GM21423 (cell line): Measurements from ENCODE around the gene ESRRA.
A peak's percentile ranks its signal among the peaks of the same experiment; 100 is the strongest.

Source experiments
- ATAC-seq: cut with Tn5 transposase; IDR thresholded peaks from one replicate; pipeline ENCODE4 v1.9.1; 2021; ENCODE audit warnings: mild to moderate bottlenecking, moderate library complexity; ENCODE audit not compliant: unreplicated experiment

The ESRRA gene

GRCh38 chr11:64291262-64291751 is 14.0 kb upstream of the ESRRA start, which contains the start of gene KCNK4:
TSS of gene KCNK4 (plus strand) at chr11:64291302. CDS start at chr11:64293019, 1,717 bp downstream.
- ATAC-seq: no peak

DNA sequence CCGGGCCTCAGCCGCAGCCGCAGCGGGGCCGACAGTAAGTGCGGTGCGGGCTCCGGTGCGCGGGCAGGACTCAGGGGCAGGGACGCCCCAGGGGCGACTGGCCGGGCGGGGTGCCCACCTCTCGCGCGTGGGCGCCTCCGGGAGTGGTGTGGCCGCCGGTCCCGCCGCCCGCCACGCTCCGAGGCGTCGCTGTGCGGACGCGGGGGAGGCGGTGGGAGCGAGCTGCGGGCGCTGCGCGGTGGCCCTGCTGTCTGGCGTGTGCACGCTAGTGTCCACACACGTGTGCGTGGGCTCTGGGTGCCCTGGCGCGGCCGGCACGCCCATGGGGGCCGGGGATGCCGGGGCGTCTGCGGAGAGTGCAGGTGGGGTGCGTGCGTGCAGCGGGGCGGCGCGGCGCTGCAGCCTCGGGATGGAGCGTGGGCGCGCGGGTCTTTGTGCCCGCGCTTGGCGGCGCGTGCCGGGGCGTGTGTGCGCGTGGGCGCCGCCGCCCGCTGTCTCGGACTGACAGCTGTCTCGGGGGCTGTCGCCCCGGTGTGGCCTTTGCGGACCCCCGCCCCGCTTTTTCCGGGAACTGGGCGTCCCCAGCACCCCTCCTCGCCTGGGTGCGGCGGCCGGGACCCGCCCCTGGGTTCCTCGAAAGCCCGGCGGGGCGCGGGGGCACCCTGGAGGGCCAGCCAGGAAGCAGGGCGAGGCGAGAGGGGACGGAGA is 13.4 kb upstream of the ESRRA start:
- no peak for ATAC-seq

GRCh38 chr11:64292460-64293254 is 12.7 kb upstream of the ESRRA start:
- no peak for ATAC-seq

- ATAC-seq: no peak
Observed at GRCh38 chr11:64294774-64295173, 10.6 kb upstream of the ESRRA start.

GRCh38 chr11:64295760-64296159 is 9.6 kb upstream of the ESRRA start:
- ATAC-seq: no peak

DNA sequence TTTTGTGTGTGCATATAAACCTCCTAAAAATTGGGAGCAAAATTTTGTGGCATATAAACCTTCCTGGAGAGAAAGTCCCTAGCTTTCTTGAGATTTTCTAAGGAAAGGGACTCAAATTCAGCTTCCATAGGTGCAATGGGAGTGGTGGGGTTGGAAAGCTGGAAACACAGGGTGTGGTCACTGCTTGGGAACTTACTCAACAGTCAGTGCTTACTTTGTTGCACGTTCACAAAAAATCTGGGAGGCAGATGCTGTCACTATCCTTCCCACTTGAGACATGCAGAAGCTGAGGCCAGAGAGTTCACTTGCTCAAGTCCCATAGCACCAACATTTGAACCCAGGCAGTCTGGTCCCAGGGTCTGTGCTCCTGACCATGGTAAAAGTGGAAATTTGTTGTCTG is 9.1 kb upstream of the ESRRA start:
- ATAC-seq: no peak

DNA sequence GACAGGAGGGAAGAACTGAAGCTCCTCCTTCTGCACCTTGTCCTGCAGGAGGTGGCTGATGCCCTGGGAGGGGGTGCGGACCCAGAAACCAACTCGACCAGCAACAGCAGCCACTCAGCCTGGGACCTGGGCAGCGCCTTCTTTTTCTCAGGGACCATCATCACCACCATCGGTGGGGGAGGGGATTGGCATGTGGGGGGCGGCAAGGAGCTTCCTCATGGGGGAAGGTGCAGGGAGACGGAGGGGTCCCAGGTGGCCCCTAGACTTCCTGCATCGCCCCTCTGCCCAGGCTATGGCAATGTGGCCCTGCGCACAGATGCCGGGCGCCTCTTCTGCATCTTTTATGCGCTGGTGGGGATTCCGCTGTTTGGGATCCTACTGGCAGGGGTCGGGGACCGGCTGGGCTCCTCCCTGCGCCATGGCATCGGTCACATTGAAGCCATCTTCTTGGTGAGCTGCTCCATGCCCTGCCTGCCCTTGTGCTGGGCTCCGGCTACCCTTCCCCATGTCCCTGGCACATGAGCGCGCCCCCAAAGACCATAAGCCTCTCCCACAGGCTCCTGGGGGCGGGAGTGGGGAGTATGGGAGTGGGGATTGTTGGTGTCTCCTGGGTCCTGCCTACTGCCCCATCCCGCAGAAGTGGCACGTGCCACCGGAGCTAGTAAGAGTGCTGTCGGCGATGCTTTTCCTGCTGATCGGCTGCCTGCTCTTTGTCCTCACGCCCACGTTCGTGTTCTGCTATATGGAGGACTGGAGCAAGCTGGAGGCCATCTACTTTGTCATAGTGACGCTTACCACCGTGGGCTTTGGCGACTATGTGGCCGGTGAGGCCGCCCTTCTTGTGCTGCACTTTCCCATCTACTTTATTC is 8.3 kb upstream of the ESRRA start:
- ATAC-seq: no peak

- ATAC-seq: no peak
Observed at GRCh38 chr11:64297699-64298358, 7.5 kb upstream of the ESRRA start.

GRCh38 chr11:64298966-64299846 is 6.1 kb upstream of the ESRRA start:
- no peak for ATAC-seq

DNA sequence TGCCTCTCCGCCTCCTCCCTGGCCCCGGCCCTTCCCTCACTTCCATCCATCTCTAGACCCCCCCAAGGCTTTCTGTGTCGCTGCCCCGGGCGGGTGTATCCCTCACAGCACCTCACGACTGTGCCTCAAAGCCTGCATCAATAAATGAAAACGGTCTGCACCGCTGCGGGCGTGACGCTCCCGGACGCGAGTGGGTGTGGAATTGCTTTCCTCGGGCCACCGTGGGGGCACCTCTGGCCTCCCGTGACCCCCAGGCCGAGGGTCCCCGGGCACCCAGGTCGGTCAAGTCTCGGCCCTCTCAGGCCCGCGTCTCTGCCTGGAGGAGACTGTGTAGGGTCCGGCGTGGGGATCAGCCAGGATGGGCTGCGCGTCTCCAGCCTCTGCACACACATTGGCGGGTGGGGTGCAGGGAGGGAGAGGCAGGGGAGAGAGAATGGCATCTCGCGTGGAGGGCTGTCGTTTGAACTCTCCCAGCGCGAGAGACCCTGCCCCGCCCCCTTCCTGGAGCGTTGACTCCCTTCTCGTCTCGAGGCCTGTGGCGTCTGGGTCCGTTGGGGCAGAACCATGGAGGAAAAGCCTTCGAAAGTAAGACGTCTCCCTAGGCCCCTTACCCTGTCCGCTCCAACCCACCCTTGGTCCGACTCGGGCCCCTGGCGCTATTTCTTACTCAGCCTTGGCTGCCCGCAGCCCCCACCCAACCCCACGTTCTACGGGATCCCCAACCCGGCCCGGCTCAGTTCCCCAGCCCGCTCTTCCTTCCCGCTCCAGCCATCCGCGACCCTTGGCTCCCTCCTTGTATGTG is 5.3 kb upstream of the ESRRA start, which contains the start of gene CATSPERZ:
Gene CATSPERZ, plus strand, starts transcription at position 512 of the 802 bp plus-strand sequence. Its CDS starts 53 bp downstream, at position 565.
- no peak for ATAC-seq

DNA sequence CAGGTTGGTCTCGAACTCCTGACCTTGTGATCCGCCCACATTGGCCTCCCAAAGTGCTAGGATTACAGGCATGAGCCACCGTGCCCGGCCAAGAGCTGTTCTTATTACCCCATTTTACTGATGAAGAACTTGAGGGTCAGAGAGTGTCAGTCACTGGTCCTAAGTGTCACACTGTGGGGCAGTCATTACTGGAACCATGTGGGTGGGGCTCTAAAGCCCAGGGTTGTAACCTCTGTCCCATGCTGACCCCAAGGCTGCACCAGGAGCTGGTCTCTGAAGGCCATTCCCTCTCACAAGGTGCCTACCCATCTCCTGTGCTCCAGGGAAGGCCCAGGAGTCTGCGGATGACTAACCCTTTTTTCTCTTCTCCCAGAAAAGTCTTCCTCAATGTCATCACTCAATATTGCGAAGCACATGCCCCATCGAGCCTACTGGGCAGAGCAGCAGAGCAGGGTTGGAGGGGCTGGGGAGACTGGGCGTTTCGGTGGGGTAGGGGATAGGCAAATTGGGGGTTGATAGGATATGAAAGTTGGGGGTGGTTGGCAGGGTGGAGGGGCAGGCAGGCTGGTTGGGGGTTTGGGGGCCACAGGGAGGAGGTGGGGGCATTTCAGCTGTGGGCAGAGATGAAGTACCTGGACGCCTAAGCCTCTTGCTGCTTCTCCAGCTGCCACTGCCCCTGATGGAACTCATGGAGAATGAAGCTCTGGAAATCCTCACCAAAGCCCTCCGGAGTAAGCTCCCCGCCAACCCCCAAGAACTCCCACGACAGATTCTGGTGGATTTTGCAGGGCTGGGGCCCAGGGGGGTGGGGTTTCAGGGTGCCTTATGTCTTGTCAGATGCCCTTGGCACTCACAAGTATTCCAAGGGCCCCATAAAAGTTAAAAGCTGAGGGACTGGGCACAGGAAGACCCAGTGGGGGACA is 2.0 kb upstream of the ESRRA start:
- ATAC-seq: no peak

DNA sequence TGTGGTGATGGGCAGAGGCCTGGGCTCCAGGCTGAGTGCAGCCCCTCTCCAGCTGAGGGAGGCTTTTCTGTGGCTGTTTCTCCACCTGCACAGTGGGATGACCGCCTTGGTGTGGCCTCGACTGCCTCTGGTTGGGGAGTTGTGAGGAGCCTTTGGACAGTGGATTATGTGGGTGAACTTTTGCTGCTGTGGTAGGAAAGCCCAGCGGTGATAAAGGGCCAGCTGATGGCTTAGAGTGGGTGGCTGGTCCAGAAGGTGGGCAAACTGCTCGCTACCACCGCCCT is 1.4 kb upstream of the ESRRA start:
- ATAC-seq: no peak

- peak; percentile 31 for ATAC-seq
Observed at GRCh38 chr11:64304316-64305072, 830 bp upstream of the ESRRA start.

- ATAC-seq: peak; percentile 19
Observed at GRCh38 chr11:64305691-64306562, 603 bp downstream of the ESRRA start.

DNA sequence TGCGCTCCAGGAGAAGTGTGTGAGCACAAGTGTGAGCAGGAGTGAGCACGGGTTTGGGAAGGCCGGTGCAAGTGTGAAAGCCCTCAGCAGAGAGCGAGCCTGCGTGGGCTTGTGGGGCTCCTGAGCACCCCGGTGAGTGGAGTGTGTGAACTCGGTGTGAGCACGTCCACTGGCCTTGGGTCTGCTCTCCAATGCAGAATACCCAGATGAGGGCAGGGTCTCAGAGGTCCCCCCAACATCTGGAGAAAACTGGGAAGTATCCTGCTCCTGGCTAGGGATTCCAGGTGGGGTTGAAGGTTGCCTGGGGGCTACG is 1.2 kb downstream of the ESRRA start:
- no peak for ATAC-seq

DNA sequence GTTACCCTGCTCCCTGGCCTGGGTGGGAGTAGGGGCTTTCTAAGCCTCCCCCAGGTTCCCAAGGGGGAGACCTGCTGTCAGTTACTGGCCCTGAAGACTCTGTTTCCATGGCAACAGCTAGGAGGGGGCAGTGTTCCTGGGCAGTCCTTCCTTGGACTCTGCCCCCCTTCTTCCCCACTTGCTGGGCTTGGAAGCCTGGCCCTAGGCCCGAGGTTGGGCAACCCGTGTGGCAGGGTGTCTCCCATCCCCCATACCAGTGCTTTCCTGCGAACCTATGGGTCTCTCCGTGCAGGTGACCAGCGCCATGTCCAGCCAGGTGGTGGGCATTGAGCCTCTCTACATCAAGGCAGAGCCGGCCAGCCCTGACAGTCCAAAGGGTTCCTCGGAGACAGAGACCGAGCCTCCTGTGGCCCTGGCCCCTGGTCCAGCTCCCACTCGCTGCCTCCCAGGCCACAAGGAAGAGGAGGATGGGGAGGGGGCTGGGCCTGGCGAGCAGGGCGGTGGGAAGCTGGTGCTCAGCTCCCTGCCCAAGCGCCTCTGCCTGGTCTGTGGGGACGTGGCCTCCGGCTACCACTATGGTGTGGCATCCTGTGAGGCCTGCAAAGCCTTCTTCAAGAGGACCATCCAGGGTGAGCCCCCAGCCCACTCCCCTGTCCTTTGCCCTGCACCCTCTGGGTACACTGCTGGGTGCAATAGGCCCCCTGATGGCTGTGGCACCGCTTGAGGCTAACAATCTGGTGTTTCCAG is 1.7 kb downstream of the ESRRA start:
- no peak for ATAC-seq
